Sciatic nerve (tissue), 2 donors: ENCODE measurements around the gene TMEM205. TPM values are rescaled to one million over a fixed set of nuclear protein-coding genes. Genes with fewer than 3 reads are reported as not detected.
A peak's percentile ranks its signal among the peaks of the same experiment; 100 is the strongest.
"Not testable (repeated sequence)": the region's sequence is repeated elsewhere in the genome, so short reads cannot be mapped to it uniquely, and the experiment has no call there.

Experiments
- ATAC-seq: fragments of 200-7000 bp; cut with Tn5 transposase; one replicate; pipeline ENCODE4 v1.9.1; 2020; ENCODE audit warnings: mild to moderate bottlenecking, moderate library complexity
- DNase-seq: peaks from one replicate; pipeline ENCODE4 v3.0.0-alpha.2; 2020; ENCODE audit warnings: low spot score
- intact Hi-C: fragments of 100-400 bp; cut with DNase I; formaldehyde crosslinking; loops from one replicate; pipeline ENCODE4 v1.14.2; 2022
- total RNA-seq: library from RNA; stranded (reverse); fragmentation: NEBNext Ultra II Directional; extraction: Animal tissue kit (Norgen Biotek cat#: 25700); gene quantifications from one replicate; pipeline ENCODE4 v1.2.1, GENCODE V29; 2021
- donor health status: DM: no; HTN: no; CAD: no.
- donor health status: DM: no; HTN: no; CAD: no.

TMEM205 gene
- total RNA-seq, 1 donor from 2014 or later, result 58.0 TPM

DNA sequence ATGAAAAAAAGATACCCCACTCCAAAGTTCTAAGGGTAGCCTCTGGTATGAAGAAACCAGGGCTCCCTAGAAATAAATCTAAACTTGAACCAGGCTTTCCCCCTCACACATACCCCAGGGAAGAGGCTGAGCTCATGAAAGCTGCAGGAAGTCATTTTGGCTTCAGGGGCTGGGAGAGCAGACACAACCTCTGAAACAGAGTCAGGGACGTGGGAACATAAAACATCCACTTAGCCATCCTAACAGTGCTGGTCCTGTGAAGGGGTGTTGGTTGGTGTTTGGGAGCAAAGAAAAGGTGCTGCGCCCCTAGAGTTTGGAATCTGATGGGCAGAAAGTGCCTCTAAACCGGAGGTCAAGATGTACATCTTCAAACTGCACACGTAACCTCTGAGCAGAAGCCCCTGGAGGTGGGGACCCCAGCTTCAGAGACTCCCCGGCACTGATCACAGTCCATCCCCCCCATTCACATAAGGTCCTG lies 22.4 kb downstream of the TMEM205 start:
- DNase-seq (no peak), ATAC-seq (no peak)
- intact Hi-C loops, result no loop called here

DNA sequence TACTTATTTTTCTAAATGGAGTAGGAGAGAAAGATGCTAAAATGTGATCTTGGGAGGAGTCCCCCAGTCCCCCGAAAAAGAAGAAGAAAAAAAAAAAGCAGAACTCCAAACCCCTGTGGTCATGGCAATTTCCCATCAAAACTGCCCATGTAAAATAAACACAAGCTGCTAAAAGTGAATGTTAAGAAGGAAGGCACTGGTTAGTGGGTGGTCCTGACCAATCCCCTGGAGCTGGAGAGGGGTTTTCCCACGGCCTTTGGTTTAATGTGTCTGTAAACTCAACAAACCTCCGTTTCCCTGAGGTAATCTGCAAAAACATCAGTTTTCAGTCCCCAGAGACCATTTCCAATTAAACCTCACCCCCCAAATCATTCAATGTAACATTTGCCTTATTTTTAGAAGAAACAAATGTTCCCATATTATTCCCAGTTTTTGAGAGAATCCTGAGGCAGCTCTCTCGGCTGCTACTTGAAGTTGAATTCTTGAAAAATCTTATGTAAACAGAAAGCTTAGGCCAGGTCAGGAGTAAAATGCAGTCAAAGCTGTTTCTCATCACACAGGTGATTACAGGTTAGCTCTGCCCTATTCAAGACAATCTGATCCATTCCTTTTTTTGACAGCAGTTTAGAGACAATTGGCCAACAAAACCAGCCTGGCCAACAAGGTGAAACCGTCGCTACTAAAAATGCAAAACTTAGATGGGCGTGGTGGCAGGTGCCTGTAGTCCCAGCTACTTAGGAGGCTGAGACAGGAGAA lies 23.6 kb downstream of the TMEM205 start:
- DNase-seq (no peak), ATAC-seq (no peak)

DNA sequence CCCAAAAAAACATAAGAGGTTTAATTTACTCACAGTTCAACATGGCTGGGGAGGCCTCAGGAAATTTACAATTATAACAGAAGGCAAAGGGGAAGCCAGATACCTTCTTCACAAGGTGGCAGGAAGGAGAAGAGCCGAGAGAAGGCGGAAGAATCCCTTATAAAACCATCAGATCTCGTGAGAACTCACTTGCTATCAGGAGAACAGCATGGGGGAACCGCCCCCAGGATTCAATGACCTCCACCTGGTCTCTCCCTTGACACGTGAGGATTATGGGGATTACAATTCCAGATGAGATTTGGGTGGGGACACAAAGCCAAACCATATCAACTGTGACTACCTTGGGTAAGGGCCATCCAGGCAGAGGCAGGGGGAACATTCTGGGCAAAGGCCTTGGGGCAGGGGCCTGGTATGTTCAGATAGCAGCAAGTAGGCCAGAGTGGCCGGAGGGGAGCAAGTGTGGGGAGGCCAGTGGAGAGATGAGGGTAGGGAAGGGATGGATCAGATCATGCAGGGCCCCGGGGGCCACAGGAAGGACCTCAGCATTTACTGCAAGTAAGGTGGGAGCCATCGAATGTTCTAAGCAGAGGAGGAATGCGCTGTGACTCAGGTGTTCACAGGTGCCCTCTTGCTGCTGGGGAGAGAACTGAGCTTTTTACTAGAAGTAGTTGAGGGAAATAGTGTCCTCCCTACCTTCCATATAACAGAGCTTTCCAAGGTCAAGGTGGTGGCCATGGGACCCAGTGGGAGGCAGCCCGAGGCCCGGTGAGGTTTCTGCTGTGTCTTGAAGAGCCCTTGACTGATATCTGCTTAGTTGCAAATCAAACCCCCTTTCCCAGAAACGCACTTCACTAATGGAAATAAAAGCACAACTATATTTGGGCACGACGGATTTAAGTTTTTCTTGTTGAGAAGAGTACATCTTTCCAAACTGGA lies 24.6 kb downstream of the TMEM205 start:
- intact Hi-C loops, result no loop called here
- no peak for ATAC-seq

More for the DNA sequence above, 23.6 kb downstream of the TMEM205 start:
- intact Hi-C loops, result no loop called here

DNA sequence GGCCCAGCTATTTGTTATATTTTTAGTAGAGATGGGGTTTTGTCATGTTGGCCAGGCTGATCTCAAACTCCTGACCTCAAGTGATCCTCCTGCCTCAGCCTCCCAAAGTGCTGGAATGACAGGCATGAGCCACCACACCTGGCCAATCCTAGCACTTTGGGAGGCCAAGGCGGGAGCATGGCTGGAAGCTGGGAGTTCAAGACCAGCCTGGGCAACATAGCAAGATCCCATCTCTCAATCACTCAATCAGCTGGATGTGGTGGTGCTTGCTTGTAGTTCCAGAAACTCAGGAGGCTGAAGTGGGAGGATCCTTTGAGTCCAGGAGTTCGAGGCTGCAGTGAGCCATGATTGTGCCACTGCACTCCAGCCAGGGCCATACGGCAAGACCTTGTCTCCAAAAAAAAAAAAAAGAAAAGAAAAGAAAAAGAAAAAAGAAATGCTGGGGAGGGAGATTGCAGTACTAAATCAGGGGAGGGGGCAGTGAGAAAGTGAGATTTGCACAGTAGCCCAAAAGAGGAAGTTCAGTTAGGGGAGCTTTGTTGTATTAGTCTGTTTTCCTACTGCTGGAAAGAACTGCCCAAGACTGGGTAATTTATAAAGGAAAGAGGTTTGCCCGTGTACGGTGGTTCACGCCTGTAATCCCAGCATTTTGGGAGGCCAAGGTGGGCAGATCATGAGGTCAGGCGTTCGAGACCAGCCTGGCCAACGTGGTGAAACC lies 25.6 kb downstream of the TMEM205 start:
- intact Hi-C loops, ATAC-seq, DNase-seq: not testable (repeated sequence)

More for the DNA sequence above, 24.6 kb downstream of the TMEM205 start:
- DNase-seq, result no peak

DNA sequence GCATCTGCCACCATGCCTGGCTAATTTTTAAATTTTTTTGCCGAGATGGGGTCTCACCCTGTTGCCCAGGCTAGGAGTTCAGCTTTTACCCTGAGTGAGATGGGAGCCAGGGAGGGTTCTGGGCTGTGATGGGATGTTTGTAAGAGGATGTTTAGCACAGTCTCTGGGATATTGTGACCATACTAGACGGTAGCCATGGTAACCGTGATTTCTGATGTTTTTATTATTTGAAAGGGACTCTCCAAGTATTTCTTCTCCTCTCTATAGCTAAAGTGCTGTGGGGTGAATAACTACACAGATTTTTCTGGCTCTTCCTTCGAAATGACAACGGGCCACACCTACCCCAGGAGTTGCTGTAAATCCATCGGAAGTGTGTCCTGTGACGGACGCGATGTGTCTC lies 39.7 kb downstream of the TMEM205 start:
- no peak for DNase-seq
- intact Hi-C loops, result no loop called here
- ATAC-seq, result no peak

DNA sequence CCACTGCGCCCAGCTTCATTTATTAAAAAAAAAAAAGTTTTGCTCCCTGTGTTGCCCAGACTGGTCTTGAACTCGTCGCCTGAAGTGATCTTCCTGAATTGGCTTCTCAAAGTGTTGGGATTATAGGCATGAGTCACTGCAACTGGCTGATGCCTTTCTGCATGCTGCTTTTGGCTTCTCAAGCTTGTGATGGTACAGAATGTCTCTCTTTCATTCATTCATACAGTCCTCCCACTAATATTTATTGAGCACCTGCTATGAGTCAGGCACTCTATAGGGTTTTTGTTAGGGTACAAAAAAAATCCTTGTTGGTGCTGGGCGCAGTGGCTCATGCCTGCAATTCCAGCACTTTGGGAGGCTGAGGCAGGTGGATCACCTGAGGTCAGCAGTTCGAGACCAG lies 41.1 kb downstream of the TMEM205 start:
- DNase-seq, result no peak
- intact Hi-C loops, result no loop called here
- no peak for ATAC-seq

DNA sequence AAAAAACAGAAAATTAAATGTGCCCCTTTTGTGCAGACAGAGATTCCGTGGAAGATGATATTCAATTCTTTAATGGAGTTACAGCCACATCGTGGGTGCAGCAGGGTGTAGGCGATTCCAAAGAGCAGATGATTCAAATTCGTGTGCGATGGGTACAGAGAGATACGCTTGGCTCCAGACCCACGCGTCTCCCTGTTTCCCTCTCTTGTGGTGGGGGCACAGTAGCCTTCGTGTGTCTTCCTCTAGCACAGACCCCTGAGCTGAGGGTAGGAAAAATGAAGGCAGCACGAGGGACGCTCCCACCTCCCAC lies 45.3 kb downstream of the TMEM205 start:
- no peak for ATAC-seq
- intact Hi-C loops, result no loop called here

DNA sequence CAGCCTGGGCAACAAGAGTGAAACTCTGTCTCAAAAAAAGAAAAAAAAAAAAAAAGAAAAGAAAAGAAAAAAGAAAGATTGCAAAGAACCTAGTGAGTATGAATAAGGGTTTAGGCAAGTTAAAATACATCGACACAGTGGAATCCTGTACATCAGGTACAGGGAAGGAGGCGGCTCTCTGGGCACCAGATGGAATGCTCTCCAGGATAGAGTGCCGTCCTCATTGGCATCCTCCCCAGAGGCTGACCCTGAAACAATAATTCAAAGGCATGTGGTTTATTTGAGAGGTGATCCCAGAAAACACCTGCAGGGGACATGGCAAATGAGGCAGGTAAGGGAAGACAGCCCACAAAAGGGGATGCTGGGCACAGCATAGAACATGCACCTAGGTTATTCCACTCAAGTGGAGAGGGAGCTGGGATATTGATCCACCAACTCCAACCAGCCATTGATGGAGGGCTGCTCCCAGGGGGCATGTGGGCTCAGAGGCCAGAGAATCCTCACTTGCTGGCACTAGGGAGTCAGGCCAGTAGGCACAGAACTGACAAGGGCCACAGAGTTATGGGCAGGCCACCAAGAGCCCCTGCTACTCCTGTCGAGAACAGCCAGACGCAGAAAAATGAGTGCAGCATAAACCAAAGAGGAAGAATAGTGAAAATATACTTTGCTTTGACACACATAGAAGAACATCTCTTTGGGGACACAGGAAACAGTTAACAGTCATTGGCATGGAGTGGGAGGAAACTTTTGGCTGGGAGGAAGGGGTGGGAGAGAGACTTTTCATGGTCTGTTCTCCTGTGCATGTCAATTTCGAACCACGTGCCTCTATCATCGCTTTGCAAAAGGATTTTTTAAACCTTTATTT lies 45.9 kb downstream of the TMEM205 start:
- intact Hi-C loops, result loop anchor here (10.0 kb wide), 2 partner anchors 65 to 145 kb away; no protein-coding TSS in a partner anchor
- ATAC-seq (no peak), DNase-seq (no peak)

More for the DNA sequence above, 45.3 kb downstream of the TMEM205 start:
- no peak for DNase-seq

DNA sequence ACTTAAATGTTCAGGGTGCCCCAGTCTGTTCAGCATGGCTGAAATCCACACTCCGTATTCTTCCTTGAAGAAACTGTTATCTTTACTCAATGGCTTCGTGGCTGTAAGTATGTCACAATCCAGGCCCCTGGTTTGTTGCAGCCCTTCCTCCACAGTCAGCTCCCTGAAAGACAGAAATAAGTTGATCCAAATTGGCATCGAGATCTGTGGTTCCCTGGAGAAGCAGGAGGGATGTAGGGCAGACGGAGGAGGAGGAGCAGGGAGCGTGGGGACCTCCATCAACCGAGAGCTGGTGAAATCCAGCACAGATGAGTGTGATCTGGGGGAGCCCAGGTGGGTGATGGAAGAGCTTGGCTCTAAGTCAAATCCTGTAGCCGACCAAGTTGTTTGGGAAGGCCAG lies 49.8 kb downstream of the TMEM205 start:
- DNase-seq, result no peak
- peak; percentile 58 for ATAC-seq
- intact Hi-C loops, result loop anchor here (10.0 kb wide), 2 partner anchors 69 to 149 kb away; no protein-coding TSS in a partner anchor

DNA sequence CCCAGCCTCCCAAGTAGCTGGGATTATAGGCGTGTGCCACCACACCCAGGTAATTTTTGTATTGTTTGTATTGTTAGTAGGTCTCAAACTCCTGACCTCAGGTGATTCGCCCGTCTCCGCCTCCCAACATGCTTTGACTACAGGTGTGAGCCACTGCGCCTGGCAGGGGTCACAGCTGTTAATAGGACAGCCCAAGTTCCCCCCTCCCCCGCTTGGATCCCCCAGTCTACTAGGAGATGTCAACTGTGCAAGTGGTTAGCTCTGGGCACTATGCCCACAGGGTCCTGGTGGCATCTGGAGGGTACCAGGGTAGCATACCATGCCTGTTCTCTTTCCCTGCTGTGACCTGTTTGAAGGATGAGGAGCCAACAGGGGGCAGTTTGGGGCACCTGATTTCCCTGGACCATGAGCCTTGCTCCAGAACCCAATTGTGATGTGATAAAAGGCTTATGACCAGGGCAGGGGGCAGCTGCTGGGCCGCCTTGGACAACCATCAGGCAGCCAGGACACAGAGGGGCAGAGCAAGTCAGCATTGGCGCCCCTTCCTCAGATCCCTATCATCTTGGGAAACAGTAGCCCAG lies 50.3 kb downstream of the TMEM205 start, which contains the start of gene TSPAN16:
Gene TSPAN16 (plus strand): TSS at position 496 of the 581 bp plus-strand sequence. CDS start 138 bp downstream, outside the sequence.
- no peak for ATAC-seq
- no peak for DNase-seq
- intact Hi-C loops, result loop anchor here (10.0 kb wide), 2 partner anchors 69 to 149 kb away; no protein-coding TSS in a partner anchor

DNA sequence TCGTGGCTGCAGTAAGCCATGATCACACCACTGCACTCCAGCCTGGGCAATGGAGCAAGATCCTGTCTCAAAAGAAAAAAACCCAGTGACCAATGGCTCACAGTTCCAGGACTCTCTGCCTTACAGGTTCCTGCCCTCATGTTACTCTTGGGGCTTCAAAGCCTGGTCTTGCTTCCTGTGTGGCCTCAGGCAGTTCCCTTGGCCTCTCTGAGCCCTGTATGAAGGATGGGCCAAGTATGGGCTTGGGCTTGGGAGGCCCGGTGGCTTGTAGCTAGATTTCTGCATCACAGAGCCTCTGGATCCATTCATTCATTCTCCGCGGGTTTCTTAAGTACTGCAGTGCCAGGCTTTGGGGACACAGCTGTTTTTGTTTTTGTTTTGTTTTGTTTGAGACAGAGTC lies 50.9 kb downstream of the TMEM205 start:
- ATAC-seq, result no peak
- DNase-seq, result no peak
- intact Hi-C loops, result loop anchor here (10.0 kb wide), 2 partner anchors 70 to 150 kb away; no protein-coding TSS in a partner anchor

DNA sequence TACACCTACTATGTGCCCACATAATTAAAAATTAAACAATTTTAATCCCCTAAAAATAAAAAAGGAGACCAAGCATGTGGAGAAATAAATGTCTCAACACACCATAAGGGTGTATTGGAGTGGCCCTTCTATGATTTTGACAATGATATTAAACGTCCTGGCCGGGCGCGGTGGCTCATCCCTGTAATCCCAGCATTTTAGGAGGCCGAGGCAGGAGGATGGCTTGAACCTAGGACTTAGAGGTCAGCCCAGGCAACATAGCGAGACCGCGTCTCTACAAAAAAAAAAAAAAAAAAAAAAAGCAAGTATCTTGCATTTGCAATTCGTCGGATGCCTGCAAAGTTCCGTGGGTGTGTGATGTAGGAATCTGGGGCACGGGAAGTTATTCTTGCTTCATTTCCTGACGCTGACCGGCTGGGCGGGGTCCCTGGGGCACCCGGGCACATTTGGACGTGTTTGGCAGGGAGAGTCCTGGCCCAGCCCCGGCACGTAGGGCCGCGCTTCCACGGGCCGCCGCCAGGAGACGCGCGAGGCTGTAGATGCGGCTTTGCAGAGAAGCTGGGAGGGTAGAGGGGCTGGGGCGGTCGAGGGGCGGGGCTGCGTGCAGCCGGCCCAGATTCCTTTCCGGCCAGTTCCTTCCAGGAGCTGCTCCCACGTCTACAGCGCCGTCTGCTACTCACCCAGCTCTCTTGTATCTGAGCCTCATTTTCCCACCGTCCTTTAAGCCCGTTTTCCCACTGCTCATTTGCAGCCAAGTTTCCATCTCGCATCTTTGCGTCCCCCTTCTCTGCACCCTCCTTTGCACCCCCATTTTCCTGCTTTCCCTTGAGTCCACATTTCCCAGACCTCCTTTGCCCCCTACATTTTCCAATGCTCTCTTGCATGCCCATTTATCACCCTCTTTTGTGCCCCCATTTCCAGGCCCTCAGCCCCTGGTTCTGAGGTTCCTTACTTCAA lies 52.4 kb downstream of the TMEM205 start:
- intact Hi-C loops, result loop anchor here (10.0 kb wide), 2 partner anchors 71 to 151 kb away; no protein-coding TSS in a partner anchor
- ATAC-seq, result peak; percentile 97
- peak; percentile 96 for DNase-seq

Other genes with a start within 250 kb of the TMEM205 start
- gene SPC24, start 190.5 kb downstream of the TMEM205 start, total RNA-seq, result 1.3 TPM
- 296 TPM for gene KANK2, start 148.7 kb downstream of the TMEM205 start, total RNA-seq
- gene ANGPTL8, start 106.6 kb downstream of the TMEM205 start, total RNA-seq, result 15.5 TPM
- gene DOCK6, start 83.7 kb downstream of the TMEM205 start, total RNA-seq, result 131 TPM
- gene TSPAN16, start 50.1 kb downstream of the TMEM205 start, total RNA-seq, result not detected
- gene RAB3D, start 6.6 kb downstream of the TMEM205 start, total RNA-seq, result 25.1 TPM
- gene CCDC159, start 251 bp upstream of the TMEM205 start, total RNA-seq, result 42.7 TPM
- 27.5 TPM for gene PLPPR2, start 9.2 kb upstream of the TMEM205 start, total RNA-seq
- gene SWSAP1, start 28.4 kb upstream of the TMEM205 start, total RNA-seq, result 1.3 TPM
- 5.2 TPM for gene EPOR, start 38.0 kb upstream of the TMEM205 start, total RNA-seq
- gene RGL3, start 73.0 kb upstream of the TMEM205 start, total RNA-seq, result 14.4 TPM
- 0.31 TPM for gene ODAD3, start 88.9 kb upstream of the TMEM205 start, total RNA-seq
- 190 TPM for gene PRKCSH, start 89.4 kb upstream of the TMEM205 start, total RNA-seq
- gene ELAVL3, start 134.8 kb upstream of the TMEM205 start, total RNA-seq, result 0.45 TPM
- gene ZNF653, start 159.6 kb upstream of the TMEM205 start, total RNA-seq, result 9.4 TPM
- 25.8 TPM for gene ECSIT, start 182.9 kb upstream of the TMEM205 start, total RNA-seq
- 35.7 TPM for gene CNN1, start 192.6 kb upstream of the TMEM205 start, total RNA-seq
- 33.7 TPM for gene ELOF1, start 213.0 kb upstream of the TMEM205 start, total RNA-seq
- gene ACP5, start 231.4 kb upstream of the TMEM205 start, total RNA-seq, result 19.7 TPM